Breast epithelium (tissue), 3 donors: ENCODE data around the gene PLCB3.

ENCODE experiments used
- CTCF ChIP-seq, 3 donors: fragments of 450-650 bp; IDR thresholded peaks; one replicate each; pipeline ENCODE4 v1.5.1; 2016 to 2017; ENCODE audit warnings: antibody characterized with exemption in 3 of 3, mild to moderate bottlenecking in 3 of 3, moderate library complexity in 3 of 3
- POLR2A ChIP-seq: fragments of 450-650 bp; IDR thresholded peaks from one replicate; pipeline ENCODE4 v1.6.1; 2016; ENCODE audit warnings: antibody characterized with exemption, mild to moderate bottlenecking, moderate library complexity

GRCh38 chr11:64229744-64230170 lies 21.6 kb upstream of the PLCB3 start:
- no peak for TF ChIP-seq POLR2A
- no peak for TF ChIP-seq CTCF (IDR thresholded peaks at IDR 0.05)
